Activated CD4-positive, alpha-beta T cell treated with anti-CD3 and anti-CD28 coated beads for 24 hours (primary cell): ENCODE results near the gene MYLK.
"Not testable (repeated sequence)": the region's sequence is repeated elsewhere in the genome, so short reads cannot be mapped to it uniquely, and the experiment has no call there.

ENCODE experiments used
- DNase-seq, 2 donors: peaks; one replicate each; pipeline ENCODE4 v3.0.0-alpha.2; 2020; ENCODE audit warnings: low read depth in 2 of 2

MYLK gene

DNA sequence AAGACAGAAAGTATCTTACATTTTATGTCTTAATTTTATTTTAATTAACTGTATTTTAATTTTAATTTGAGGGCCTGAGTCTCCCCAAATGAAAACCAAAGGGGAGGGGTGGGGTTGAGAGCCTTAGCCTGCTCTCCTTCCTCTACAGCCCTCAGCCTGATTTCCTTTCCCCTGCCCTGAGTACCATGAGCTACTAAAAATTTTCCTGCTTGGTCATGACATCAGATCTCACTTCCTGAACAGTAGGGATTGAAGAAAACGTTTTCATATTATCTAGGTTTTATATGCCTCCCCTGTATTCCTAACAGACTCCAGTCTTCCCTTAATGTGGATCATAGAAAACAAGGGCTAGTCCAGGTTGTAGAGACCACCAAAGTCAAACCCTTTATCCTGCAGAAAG is 133.9 kb downstream of the MYLK start:
- DNase-seq: no peak

DNA sequence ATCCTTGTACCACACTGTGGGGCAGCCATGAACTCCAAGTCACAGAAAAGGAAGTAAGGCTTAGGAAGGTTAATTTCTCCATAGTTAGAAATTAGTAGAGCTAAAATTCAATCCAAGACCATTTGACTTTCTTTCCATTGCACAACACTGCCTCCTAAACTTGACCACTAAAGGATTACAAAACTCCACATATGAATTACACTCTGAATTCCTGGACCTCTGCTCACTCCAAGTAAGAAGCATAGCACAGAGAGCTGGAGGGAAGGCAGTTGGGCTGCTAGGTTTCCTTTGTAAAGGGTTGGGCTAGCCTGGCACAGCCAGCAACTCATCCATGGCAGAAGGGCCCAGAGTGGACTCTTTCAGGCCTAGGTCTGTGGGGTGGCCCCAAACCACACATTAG is 134.4 kb downstream of the MYLK start:
- no peak for DNase-seq

DNA sequence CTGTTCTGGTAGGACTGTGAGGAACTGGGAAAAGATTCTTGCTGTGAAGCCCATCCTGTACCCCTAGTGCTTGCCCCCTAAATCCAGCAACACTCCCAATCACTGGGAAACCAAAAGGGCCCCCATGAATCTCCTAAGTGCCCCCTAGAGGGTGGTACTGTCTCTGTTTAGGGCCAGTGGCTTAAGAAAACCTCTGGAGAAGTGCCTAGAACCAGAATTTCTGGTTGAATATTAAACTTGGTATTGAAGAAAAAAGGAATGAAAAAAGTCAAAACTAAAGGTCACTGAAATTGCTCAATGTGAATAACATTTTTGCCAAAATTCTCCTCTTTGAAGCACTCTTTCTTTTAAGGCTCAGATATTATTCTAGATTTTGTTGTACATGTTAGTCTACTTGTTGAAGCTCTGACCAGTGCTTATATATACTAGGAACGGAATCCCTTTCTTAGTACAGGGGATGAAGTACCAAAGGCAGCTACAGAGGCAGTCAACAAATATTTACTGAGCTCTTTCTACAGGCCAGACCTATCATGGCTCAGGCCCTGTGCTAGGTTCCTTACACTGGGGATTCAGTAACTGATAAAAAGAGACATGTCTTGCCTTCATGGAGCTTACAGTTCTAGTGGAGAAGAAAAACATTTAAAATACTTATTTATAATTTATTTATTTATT is 138.8 kb downstream of the MYLK start:
- no peak for DNase-seq

DNA sequence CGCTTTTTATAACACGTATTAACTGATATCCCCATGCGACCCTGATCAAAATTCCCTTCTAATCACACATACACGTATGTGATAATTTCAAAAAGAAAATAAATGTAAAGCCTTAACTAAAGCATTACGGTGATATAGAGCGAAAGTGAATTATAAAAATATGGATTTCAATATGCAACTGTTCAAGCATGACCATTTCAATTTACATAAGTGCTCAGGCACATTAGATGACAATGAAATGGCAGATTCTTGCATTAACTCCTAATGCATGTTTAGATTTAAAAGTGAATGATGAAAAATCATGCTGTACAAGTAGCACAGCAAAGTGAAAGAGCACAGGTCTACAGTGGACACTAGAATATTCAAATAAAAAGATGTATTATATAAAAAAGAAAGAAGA is 140.1 kb downstream of the MYLK start:
- no peak for DNase-seq

DNA sequence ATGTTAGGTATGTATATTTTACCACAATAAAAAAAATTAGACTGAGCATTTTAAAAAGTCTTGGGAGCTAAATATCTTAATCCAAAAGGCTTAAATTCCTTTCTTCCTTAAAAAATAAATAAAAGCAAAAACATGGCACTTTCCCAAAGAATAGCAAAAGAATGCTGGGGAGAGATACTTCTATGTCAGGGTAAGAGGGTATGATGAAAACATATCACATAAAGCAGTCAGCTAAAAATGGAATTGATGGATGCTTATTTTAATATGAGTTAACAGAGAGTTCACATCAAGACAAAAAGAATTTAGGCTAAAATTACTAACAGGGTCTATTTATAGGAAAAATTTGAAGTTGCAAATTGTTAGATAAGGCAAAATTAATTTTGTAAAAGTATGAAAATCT is 141.0 kb downstream of the MYLK start:
- no peak for DNase-seq

DNA sequence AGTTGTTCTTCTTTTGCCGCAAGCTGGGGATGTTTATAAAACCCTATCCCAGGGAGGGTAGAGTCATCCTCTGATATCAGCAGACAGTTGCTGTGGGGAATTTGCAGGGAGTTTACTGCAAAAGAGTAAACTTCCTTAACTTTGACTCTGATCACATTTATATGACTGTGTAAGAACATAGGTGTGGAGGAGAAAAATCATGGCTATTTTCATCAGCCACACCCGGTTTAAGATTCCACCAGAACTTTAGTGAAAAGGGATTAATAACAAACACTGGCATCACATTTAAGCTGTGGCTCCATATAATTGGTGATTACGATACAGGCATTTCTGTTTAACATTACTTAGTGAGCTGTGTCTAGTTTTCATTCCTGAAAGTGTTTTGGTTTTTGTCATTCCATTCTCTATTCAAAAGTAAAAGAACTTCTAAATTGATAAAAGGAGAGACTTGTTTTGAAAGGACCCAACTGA is 143.1 kb downstream of the MYLK start:
- DNase-seq: no peak

DNA sequence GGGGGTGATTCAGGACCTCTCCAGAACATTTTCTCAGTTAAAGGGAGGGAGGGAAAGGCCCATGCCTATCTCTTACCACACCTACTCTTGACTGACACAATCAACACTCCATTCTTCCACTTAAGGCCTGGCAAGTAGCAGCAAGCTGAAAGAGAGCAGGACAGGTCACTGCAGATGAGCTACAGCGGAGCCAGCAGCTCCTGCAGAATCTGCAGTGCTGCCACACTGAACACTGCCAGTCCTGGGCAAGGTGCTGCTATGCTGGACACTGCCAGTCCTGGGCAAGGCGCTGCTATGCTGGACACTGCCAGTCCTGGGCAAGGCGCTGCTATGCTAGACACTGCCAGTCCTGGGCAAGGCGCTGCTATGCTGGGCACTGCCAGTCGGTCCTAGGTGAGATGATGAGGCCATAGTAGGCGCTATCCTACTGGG is 143.7 kb downstream of the MYLK start:
- no peak for DNase-seq

DNA sequence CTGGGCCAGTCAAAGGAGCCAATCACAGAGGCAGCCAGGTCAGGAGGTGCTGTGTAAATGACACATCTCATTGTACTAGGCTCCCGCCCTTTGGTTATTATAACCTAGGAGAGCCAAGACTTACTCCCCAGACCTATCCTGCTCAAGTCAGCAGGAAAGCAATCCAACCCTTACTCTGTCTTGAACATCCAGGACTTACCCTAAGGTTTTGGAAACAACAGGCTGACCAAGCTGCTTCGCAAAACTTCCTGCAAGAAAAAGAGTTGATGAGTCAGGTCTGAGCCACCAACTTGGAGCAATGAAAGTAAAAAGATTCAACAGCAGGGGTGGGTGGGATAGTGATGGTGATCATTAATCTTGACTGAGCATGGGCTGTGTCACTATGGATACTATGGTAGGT is 144.4 kb downstream of the MYLK start:
- DNase-seq: no peak

DNA sequence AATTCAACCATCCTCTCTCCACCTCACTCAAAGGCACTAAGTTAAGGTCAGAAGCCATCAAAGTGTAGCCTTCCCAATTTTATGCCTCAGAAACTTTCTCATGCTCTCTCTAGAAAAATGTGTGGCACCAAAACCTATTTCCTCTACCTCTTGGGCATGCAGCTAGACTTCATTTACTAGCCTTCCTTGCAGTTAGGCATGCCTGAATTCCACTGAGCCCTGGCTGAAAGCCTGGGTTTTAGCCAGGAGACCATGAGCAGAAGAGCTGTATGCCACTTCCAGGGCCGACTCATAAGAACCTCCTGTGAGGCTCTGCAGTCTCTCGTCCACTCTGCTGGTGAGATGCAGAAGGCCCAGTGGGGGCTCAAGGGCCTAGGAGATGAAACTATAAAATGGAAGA is 145.0 kb downstream of the MYLK start:
- no peak for DNase-seq

DNA sequence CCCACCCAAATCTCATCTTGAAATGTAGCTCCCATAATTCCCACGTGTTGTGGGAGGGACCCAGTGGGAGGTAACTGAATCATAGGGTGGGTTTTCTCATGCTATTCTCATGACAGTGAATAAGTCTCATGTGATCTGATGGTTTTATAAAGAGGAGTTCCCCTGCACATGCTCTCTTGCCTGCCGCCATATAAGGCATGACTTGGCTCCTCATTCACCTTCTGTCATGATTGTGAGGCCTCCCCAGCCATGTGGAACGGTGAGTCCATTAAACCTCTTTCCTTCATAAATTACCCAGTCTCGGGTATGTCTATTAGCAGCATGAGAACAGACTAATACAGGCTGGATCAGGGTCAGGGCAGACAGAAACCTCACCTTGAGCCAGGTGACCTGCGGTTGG is 145.6 kb downstream of the MYLK start:
- DNase-seq: not testable (repeated sequence)

DNA sequence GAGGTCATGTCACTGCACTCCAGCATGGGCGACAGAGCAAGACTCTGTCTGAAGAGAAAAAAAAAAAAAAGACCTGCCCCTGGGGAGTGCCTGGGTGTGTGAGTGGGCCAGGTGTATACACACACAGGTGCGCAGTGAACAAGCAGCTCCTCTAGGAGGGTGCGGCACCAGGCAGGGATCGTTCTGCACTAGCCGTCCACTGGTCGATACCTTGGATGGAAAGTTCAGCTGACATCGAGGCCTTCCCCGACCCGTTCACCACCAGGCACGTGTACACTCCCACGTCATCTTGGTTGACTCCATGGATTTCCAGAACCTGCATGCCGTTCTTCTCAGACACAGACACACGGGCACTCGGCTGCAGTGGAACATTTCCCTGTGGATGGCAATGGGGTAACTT is 147.0 kb downstream of the MYLK start:
- DNase-seq: no peak

DNA sequence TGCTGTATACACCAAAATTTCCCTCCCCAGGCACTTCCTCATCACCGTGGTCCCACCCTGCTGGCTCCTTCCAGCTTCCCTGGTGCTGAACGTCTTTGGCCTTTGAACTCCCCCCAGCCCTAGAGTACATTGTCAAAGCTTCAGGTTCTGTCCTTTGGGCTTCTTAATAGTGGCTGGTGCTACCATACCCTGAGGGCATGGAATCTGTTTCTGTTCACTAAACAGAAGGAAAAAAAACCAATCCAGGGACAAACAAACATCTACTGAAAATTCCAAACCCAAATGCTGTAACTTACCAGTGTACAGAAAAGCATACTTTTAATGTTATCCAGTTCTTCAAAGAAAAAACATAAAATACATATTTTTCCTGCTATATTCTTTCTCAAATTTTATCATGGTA is 148.7 kb downstream of the MYLK start:
- no peak for DNase-seq

DNA sequence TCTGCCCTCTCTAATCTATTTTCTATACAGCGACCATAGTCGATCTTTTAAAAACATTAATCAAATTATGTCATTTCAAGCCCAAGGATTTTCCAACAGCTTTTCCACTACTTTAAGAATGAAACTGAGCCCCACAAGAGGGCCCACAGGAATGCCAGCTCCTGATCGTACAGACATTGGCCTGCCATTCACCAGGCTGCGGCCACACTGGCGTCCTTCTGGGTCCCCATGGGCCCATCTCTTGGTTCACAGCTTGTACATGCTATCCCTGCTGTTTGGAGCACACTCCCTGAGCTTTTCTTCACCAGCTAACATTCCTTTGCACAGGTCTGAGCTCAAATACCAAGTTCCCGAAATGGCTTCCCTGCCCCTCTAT is 149.6 kb downstream of the MYLK start:
- DNase-seq: no peak

DNA sequence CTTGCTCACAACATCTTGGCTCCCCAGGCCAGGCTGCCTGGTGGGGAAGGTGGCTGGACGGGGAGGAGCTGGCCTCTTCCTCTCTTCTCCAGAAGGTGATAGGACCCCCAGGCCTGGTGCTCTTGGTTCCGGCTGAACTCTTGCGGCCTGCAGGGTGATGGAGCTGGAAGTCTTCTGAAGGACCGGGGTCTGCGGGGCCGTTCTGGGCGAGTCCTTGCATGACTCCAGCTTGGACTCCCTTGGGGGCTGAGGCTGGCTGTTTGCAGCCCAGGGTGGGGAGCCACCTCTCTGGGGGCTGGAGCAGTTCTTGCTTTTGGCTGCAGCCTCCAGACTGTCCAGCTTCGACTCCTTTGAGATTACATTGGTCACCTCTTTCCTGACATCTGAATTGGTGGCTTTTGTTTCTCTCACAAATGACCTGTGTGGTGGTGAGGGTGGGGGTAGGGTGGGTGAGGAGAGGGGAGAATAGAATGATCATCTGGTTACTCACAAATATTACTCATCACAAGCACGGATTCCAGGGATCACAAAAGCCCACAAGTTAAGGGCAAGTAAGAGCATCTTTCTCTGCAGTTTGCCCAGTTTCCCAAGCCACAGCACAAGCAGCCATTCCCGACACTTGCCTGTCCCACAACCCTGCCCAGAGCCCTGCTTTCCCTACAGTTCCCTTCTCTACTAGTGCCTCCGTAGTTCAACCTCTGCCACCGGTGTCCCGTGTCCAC is 150.2 kb downstream of the MYLK start:
- no peak for DNase-seq

DNA sequence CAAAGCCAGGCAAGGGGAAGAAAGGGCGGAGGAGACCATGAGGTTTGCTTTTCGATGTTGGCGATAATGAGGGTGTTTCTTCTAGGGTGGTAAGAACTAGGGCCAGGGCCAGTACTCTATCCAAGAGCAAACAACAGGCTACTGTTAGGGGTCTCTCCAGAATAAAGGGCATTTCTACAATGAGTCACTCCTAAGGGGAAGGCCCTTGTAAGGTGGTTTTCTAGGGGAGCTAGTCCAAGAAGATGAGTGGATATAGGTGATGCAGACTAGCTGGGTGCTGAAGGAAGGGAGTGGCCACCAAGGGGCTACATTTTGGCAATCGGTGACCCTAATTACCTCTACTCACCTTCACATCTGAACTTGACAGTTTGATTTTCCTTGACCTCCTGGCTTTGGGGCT is 150.8 kb downstream of the MYLK start:
- no peak for DNase-seq

DNA sequence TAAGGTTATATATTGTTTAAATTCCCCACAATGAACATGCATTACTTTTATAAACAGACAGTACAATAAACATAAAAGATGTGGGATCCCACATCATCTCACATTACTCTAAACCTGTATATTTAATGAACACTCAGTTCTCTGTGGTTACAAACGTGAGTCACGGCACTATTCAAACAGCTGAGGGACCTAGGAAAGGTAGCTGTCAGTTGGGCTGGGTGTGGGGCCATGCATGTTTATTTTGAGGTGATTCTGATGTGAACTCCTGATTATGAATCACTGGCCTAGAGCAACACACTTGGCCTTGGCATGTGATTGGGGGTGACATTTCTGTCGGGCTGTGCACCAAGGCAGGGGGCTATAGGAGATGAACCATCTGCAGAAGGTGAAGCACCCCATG is 151.7 kb downstream of the MYLK start:
- no peak for DNase-seq

DNA sequence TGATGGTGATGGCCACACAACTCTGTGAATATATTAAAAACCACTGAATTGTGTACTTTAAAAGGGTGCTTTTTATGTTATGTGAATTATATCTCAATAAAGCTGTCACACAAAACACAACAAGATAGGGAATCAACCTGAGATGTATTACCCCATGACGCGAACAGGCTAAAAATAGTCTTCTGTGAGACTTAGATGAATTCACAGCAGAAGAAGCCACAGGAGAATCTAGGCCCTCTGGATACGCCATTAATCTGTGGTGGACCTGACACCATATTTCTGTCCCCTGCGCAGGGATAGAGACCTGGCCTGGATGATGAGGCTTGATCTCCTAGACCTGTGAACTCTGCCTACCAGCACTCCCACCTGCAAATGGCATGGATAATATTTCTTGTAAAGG is 153.3 kb downstream of the MYLK start:
- DNase-seq: no peak

DNA sequence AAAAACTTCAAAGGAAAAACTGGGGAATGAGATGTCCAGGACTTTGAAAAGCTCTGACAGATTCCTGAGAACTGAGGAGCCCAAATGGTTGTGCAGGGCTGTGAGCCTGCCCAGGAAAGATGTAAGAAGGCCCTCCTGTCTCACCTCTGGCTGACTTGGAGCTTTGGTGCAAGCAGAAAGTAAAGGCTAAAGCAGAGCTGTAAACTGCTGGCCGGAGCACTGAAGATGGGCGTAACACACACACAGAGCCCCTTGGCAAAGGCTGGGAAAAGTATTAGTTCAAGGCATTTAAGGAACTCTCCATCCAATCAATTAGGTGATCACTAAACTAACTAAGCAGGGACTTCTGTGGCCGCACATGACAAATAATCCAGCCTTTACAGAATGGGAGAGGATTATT is 155.1 kb downstream of the MYLK start:
- no peak for DNase-seq

DNA sequence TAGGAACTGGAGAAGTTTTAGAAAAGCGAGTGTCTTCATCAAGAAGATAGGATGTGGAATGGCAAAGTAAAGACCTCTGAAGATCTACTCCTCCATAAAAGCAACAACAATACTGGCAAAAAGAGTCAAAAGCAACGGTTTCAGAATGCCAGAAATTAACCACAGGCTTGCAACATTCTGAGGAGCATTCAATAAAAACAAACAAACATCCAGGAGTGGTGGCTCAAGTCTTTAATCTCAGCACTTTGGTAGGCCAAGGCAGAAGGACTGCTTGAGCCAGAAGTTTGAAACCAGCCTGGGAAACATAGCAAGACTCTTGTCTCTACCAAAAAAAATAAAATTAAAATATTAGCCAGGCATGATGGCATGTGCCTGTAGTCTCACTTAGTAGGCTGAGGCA is 156.1 kb downstream of the MYLK start:
- DNase-seq: no peak

DNA sequence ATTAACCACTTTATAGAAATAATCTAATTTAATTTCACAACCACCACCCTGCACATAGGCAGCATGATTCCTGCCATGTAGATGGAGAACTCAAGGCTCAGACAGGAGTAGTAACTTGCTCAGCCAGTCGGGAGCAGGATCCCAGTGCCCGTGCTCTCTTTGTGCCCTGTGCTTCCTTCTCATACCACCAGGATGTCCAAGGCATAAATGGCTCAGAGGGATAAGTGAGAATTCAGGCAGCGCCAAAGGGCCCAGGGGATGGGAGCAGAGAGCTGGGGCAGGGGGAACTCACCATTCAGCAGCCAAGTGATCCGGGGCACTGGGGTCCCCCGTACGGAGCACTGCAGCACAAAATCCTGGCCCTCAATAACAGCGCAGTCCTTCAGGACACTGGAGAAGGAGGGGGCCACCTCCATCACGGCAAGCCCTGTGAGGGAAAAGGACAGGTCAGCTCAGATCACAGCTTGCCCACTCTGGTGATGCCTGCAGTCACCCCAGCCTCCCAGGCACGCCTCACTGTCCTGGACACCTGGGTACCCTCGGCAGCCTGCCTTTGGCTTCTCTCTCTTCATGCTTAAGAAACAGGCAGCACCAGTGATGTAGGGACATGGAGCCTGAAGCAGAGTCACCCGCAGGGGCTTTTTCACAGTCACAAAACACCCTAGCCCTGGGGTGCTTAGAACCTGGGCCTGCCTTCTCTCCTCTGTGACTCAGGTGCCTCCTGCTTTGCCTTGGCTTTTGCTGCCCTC is 158.3 kb downstream of the MYLK start:
- DNase-seq: no peak

DNA sequence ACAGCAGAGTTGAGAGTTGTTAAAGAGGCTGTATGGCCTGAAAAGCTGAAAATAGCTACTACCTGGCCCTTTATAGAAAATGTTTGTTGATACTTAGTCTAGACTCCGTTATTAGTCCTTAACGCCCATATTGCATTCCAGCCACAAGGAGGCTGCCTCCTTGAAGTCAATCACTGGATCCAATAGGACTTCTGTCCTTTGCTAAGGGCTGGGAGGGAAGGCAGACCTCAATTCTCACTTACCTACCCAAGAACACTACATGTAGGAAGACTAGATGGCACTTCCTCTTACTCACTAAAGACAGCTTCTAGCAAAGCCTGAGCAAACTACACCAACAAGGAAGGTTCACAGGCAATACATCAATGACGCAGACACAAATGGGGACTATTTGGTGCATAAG is 159.8 kb downstream of the MYLK start:
- no peak for DNase-seq

DNA sequence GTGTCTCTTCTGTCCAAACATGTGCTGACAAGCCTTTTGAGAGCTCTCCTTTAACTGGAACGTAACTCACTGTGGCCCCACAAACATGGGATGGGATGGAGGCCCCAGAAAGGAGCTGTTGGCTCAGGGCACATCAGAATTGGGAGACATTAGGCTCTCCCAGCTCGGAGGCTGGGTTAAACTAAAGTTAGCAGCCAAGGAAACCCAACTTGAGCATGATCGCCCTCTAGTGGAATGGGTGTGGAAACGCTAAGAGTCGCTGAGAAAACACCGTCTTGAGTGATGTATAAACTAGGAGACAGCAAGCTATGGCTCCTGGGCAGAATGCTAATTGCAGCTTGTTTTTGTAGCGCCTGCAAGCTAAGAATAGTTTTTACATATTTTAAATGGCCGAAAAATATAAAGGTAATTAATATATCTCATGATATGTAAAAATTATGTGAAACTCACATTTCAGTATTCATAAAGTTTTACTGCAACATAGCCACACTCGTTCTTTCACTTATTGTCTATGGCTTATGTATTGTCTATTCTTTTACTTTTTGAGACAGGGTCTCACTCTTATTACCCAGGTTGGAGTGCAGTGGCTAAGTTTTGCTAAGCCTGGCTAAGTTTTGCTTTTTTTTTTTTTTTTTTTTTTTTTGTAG is 160.5 kb downstream of the MYLK start:
- DNase-seq: peak; percentile 15 to 27
